Uterus (tissue), 2 donors: ENCODE data around the gene LRRC8C.

Experiments used
- CTCF ChIP-seq, 4 experiments: fragments of 200-600 bp in 2 of 4; fragments of 450-650 bp in 2 of 4; sonication (generic) in 2 of 4; IDR thresholded peaks; one replicate each; pipeline ENCODE4 v1.5.1; 2016 to 2019; ENCODE audit warnings: antibody characterized with exemption in 4 of 4, mild to moderate bottlenecking in 2 of 4, moderate library complexity in 1 of 4
- POLR2A ChIP-seq, 2 donors: fragments of 450-650 bp; IDR thresholded peaks; one replicate each; pipeline ENCODE4 v1.6.1; 2016; ENCODE audit warnings: antibody characterized with exemption in 2 of 2, mild to moderate bottlenecking in 1 of 2, moderate library complexity in 1 of 2

- TF ChIP-seq POLR2A (IDR thresholded peaks at IDR 0.05) (no peak), CTCF (IDR thresholded peaks at IDR 0.05) (no peak)
Measured at GRCh38 chr1:89641781-89642180, 8.9 kb downstream of the LRRC8C start.
